Stimulated activated naive CD4-positive, alpha-beta T cell treated with Interleukin-2 at 50 U/mL for 16 hours (primary cell): Measurements from ENCODE around the gene PRPF18.

Source experiments
- DNase-seq: peaks from one replicate; lab custom pipeline; 2025; lab: John Stamatoyannopoulos, UW

PRPF18 gene

DNA sequence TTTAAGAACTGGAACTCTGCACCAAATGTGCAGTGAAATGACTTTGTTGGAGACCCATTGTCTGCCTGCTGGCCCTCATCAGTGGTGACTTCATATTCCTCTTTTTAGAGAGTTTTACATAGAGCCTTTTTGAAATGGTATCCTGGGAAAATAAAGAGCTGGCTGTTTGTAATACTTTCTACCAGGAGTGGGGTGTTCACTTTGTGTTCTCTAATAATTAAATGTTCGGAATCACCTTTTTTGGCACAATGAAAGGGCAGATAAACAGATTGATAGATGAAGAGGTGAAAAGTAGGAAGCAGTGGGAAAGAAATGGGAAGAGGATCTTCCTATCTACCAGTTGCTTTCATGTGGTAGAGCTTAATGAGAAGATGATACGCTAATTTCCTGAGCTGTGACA lies 55.5 kb downstream of the PRPF18 start:
- no peak for DNase-seq

DNA sequence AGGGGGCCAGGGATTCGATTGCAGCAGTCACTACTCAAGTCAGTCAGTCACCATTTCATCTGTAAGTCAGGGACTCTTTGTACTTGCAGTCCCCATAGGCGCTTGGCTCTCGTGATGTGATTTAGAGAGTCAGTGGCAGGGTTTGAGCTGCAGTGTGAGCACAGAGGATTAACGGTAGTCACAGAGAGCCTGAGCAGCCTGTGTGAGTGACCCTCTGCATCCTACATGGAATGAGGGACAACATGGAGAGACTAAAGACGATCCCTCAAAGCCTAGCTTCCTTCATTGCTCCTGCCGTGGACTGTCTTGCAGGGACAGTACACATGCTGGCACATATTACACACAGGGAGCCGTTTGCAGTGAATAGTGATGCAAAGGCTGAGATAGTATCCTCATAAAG lies 56.3 kb downstream of the PRPF18 start:
- DNase-seq: no peak

DNA sequence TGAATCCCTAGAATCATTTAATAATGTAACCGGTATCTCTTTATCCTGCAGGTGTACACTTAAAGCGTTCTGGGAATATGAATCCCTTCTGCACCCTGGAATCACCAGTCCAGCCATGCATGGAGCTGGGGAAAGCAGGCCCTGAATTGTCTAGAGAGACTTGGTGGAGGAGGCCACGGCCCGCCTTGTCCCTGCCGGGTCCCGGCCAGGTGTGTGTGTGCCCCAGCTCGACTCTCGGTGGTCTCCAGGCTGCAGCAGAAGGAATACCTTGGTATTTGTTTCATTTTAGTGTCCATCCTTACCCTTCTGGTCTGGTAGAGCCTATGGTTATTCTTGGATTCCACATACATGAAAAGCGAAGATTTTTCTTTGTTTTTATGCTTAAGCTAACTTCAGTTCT lies 58.1 kb downstream of the PRPF18 start:
- no peak for DNase-seq

DNA sequence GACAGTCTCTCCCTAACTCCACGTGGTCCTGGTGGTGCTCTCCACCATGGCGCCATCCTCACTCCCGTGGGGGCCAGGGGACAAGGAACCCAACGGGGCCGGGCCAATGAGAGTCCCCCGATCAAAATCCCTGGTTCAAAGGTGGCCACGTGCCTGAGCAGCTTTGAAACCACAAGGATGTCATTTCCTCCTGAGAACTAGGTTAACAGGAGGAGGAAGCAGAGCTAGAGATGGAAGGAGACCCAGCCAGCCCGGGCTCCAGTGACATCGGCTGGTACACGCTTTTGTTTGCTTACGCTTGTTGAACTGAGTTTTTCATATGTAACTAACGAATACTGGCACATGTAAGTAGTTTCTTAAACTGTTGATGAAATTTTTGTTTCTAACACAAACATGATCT lies 61.7 kb downstream of the PRPF18 start:
- DNase-seq: no peak

DNA sequence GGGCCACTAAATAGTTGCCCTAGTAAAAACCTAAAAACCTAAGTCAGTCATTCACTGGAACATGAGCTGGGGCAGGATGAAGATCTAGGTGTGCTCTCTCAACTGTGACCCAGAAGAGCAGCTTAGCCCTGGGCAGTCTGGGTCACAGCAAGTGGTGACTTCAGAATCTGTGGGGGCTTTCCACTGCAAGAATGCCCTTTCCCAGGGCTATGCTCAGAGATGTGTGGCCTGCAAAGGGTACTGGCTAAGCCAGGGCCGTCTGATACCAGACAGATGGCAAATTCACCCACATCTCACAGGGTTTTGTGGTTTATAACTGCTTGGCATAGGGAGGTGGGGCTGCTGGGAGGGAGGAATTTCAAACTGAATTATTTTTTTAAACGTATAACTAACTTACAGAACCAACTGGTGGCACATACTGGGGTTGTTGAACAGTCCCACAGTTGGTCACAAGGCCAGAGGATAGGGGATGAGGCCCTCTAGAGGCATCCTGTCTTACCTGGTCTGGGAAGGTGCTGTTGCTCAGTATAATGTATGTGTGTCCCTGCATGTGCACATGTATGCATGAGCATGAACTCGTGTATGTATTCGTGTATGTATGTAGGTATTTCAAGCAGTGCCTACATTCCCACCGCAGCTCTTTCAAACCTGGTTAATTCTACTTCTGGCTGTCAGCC lies 63.2 kb downstream of the PRPF18 start:
- DNase-seq: no peak

DNA sequence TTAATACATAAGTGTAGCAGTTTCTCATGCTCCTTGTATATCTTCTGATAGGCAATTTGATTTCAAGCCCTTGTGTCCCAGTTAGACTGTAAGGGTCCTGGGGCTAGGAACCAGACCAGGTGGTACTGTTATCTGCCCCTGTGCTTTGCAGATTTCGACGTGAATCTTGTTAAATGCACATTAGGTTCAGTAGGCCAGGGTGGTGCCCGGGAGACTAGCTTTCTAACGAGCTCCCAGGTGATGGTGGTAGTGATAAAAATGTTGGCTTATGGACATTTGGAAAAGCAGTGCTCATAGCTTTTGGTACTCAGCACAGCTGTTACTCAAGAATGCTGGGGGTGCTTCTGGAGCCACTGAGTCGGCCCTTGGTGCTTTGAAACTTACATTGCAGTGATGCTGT lies 64.2 kb downstream of the PRPF18 start:
- DNase-seq: no peak

DNA sequence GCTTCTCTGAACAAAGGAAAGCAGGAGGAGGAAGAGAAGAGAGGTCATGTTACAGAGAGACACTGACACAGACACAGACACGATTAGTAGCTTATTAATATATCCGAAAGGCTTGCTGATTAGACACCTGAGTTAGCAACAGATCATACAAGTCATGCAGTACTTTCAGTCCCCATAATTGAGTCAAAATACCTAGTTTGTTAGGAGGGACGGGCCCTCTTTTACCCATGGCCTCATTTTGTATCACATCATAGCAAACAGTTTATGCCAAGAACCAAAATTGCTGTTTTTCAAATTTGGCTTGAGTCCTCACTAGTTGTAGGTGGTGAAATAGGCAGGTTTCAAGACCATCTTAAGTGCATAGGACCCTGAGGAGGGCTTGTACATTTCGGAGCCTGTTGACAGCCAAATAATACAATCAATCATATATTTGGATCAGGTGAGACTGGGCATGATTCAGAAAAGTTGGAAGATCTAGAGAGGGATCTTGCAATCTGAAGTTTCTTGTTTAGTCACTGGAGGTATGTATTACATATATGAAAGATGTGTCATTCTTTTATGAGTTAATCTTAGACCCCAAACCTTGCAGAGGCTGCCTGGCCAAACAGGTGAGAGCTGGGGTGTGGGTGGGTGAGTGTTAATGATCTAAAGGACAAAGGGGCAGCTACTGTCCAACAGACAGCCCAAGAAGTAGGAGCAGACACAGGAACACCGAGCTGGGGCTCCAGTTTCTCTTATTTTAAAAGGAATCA lies 65.4 kb downstream of the PRPF18 start:
- no peak for DNase-seq

DNA sequence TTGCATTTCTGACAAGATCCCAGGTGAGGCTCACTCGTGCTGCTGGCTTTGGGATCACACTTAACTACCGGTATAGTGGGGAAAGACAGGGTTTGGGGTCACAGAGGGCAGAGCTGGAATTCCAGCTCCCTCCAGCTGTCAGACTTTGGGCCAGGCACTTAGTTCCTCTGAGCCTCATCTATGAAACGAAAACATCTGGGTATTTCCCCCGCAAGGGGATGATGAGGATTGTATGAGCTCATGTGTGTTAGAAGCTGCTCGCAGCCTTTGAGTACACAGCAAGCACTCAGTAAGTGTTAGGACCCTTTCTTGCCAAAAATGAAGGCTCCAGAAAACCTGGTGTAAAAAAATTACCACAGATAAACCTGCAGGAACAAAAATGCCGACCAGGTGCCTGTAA lies 66.1 kb downstream of the PRPF18 start:
- no peak for DNase-seq

DNA sequence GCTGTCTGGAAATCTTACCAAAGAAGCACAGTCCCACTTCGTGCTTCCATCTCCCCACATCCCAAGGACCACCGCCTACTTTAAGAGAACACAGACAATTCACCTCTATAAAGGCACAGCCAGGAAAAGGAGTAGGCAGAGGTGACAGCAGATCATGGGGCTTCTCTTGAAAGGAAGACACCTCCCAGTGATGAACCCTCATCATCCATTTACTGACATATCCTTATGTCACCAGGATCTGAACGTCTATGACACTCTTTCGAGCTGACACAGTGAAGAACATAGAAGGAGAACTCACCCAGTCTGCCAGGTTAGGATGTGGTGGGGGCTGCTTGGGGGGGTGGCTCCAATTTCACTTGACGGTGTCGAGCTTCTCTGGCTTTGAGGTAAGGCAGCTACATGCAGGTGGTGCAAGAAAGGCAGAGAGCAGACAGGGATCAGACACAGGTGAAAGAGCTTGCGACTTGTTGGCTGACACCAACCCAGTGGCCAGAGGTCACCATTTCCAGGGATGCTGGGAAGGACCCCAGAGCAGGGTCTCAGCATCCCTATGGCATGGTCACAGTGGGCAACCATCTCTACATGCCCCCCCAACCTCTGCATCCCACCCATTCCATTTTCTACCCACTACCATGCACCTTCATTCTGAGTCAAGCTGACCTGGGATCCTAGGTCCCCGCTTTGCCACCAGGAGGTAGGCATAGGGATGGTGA lies 67.5 kb downstream of the PRPF18 start:
- no peak for DNase-seq

DNA sequence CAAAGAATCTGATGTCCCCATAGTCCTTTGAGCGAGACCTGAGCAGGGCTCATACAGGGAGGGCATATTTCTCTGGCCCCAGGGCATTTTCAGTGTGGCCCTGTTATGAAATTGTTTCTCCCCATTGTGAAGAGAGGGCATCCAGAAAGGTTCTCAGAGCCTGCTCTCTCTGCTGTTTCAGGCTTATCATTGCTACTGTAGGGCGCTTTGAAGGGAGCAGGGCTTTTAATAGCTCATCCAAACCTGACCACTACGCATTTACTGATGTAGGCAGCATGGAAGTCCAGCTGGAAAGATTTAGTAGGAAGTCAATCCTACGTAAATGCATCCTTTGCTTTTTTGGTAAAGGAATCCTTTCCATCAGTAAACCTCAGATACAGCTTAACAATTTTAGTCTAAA lies 68.1 kb downstream of the PRPF18 start:
- DNase-seq: no peak

DNA sequence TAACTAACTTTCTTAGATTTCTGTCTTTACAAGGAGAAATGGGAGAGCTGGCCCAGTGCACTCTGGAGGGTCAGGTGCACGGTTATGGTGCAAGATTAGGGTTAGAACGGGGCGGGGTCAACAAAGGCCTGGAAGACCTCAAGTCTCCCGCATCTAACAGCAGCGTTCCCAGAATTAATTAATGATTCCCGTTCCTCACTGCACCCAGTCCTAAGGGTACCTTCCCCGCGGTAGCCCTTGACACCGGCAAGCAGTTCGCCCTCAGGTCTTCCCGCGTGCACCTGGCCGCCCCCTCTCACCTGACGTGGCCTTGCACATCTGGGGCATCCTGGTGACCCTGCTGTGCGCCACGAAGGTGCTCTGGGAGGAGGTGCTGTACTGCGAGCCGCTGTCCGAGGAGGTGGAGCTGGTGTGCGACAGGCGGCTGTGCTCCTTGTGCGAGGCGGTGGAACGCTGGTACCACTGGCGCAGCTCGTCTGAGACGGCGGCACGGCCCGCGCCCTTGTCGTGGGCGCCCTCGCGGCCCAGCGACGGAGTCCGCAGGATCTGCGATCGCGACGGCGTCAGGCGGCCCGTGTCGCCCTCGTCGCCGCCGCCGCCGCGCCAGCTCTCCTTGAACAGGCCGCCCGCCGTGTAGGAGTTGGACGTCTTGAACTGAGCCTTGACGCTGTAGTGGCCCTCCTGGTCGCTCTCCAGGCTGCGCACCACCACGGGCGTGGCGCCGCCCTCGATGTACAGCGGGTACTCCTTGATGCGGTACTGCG lies 69.8 kb downstream of the PRPF18 start:
- no peak for DNase-seq

DNA sequence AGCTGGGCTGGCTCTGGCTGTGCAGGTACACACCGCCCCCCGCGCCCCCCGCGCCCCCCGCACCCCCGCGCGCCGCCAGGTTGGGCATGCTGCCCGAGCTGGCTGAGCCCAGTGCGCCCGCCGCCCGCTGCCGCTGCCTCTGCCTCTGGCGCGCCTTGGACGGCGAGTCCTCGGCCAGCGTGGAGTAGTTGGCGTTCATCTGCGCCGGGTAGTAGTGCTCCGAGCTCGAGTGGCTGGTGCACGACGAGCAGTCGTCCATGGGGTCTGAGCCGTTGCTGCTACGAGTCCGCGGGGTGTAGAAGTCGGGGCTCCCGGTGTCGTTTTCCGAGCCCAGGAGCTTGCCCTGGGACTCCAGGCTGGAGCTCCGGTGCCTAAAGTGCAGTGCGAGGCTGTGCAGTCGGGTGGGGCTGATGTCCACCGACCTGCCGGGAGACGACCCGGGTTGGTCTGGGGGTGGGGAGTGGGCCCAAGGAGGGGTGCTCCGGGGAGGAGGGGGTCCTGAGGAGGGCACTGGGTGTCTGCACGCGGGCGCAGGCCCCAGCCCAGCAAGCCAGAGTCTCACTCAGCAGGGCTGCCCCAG lies 70.4 kb downstream of the PRPF18 start:
- DNase-seq: no peak

DNA sequence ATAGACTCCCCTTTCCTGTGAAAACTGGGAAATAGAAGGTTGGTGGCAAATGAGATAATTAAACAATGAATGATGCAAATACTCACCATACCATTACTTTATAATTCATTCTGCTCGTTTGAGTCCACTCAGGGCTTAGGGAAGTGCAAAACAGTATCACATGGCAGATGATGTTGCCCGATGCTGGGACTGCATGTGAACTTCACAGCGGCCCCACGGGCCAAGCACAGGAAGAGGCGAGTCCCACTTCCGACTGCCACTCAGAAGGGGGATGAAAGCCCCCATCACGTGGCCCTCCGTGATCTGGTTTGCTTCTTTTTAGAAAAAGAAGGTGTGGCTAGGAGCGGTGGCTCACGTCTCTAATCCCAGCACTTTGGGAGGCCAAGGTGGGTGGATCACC lies 71.5 kb downstream of the PRPF18 start:
- no peak for DNase-seq

DNA sequence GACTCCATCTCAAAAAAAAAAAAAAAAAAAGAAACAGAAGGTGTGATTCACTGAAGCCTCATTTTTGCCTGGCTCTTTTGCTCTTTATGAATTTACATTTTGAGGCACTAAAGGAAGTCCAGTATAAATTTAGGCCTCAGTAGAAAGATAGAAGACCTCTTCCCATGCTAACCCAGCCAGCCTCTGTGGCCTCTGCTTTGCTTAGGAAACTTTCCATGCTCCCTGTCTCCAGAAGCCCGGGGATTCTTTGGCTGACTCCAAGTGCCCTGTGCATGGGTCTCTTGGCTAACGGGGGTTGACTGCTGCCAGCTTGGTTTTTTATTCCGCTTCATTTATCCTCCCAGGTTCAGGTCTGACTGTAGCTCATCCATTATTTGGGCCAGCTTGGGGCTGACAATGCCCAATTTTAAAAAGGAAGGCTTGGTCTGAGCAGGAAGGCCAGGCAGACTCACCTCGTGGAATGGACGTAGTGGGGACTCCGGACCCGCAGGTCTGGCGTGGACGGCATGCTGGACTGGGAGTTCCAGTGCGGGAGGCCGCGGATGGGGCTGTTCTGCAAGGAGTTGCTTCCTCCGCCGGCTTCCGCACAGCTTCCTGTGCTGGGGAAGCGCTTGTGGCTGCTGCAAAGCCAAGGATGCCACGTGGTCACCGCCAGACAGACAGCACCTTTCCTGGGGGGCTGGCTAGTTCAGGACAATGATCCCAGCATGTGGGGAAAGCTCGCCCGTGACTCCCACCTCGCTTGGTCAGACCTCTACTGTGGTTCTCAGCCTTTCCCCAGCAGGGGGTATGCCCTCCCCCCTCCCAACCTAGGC lies 72.3 kb downstream of the PRPF18 start:
- no peak for DNase-seq

DNA sequence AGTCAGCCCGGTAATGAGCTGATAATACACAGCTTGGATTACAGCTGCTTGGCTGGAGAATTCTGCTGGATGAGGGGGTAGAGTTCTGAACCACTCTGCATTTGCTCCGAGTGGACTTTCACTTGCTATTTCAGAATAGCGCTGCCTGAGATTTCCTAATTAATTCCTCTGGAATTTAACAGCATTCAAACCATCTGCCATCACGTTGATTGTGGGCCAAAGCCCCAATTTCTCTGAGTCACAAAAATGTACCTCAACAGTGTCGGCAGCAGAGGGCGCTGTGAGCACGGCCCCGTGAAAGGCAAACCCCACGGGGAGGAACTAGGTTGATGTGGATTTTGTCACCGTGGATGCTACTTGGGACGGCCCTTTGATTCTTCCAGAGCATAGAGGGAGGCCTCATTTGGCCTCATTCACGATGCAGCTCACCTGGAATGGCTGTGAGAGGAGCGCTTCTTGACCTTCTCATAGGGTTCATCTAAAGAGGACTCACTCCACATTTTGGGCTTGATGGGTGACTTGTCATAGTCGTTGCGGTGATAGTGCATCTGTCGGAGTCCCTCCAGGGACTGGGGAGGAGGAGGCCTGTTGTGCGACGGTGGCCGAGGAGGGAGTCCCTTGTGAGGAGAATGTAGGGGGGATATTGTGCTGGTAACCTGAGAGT lies 73.3 kb downstream of the PRPF18 start:
- DNase-seq: peak; percentile 54

DNA sequence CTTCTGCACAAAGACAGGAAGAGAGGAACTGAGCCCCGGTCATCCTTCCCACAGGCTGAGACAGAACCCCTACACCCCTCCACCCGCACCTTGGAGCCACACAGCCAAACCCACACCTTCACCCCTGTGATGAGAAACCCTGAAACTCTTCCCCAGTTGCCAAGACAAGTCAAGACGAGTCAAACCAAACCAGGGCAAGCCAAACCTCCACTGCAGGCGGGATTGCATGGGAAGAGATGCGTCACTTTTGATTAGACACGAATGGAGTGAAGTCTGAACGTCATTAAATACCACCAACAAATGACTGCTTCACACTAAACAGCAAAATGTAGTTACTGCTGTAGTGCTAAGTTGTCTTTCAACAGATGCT lies 73.8 kb downstream of the PRPF18 start:
- DNase-seq: no peak

DNA sequence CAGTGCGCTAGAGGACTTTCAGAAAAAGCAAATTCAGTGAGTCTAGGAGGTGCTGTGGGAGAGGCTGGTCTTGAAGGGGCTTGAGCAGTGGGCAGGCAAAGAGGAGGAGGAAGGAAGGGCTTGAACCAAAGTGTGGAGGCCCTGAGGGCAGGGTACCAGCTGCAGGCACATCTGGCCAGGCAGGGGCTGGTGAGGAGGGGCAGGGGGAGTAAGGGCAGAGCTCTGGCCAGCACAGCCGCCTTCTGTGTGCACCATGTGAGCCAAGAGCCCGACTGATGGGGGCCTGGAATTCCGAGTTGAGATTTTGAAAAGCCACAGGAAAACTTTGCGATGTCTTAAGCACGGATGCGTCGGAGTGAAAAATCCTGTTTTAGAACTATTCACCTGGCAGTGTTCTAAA lies 74.5 kb downstream of the PRPF18 start:
- DNase-seq: no peak

DNA sequence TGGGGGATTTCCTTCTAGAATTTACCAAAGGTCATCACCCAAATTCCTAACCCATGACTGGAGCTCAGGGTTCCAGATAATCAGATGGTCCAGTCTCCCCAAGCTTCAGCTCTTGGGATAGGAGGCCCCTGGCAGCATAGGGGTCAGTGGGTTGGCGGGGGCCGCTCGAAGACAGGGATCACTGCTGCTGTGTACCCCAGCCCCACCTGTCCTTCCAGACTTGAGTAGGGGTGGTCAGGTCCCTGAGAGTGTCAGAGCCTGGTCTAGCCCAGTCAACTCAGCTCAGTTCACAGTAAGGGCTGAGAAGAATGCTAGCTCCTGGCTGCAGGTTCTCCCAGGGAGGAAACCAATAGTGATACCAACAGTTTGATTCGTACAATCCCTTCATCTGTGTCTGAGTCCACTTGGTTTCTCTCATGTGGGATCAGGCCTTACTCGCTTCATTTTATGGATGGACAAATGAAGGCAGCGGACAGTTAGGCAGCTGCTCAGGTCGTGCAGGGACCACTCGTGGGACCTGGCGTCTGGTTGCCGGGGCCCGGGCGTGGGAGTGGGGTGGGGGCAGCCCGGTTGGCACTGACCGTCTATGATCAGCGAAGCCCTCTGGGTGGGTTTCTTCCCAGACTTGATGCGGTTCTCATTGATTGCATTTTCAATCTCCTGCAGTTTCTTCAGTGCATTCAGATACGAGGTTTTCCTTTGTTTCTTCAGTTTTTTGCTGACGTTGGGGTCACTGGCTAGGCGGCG lies 78.9 kb downstream of the PRPF18 start:
- no peak for DNase-seq

DNA sequence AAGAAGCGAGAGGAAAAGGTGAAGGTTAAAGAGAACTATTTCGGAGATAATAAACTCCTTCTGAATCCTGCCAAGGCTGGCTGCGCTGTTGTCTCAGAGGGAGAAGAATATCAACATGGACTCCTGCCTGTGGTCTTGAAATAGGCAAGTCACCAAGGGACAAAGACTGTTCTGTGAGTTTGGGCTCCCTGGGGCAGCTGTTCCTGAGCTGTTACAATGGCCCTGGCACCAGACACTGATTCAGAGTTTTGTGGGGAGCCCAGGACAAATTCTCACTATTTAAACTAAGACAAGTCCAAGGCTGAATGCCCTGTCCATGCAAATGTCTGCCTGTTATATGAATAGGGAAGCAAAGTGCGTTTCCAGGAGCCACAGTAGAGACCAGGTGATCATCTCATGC lies 81.4 kb downstream of the PRPF18 start:
- DNase-seq: no peak
